Natural killer cell (primary cell): ENCODE results near the gene PAQR5. TPM values are rescaled to one million over a fixed set of nuclear protein-coding genes. Genes with fewer than 3 reads are reported as not detected.

ENCODE experiments used
- ATAC-seq, 3 donors: fragments of 150-1000 bp in 2 of 3; fragments of 200-7000 bp in 1 of 3; cut with Tn5 transposase; 1 replicate in 1 of 3; 2 replicates in 2 of 3; pipeline ENCODE4 v1.10.0; 2021; ENCODE audit warnings: mild to moderate bottlenecking in 2 of 3, moderate library complexity in 2 of 3
- DNase-seq, 2 donors: peaks; one replicate each; pipeline versions ENCODE4 v3.0.0 to v3.0.0-alpha.2; 2013 to 2021; ENCODE audit warnings: mixed read lengths in 1 of 2
- H3K27ac ChIP-seq: one replicate; pipeline ENCODE4 v1.5.1; 2013; ENCODE audit warnings: mild to moderate bottlenecking, low read length
- H3K27me3 ChIP-seq: one replicate; pipeline ENCODE4 v1.6.1; 2013; ENCODE audit warnings: low read length; ENCODE audit not compliant: control insufficient read depth, insufficient read depth
- H3K36me3 ChIP-seq: one replicate; pipeline ENCODE4 v1.6.1; 2013; ENCODE audit warnings: low read length; ENCODE audit not compliant: control insufficient read depth, insufficient read depth
- H3K4me1 ChIP-seq: one replicate; pipeline ENCODE4 v1.6.1; 2013; ENCODE audit warnings: low read length; ENCODE audit not compliant: control insufficient read depth, insufficient read depth
- H3K4me3 ChIP-seq: one replicate; pipeline ENCODE4 v1.5.1; 2013; ENCODE audit warnings: low read length
- H3K9me3 ChIP-seq: one replicate; pipeline ENCODE4 v1.6.1; 2013; ENCODE audit warnings: low read length; ENCODE audit not compliant: control insufficient read depth, insufficient read depth
- H3K27ac Mint-ChIP-seq, 2 donors: one replicate each; pipeline ENCODE4 v1.8.0; 2022; ENCODE audit warnings: mild to moderate bottlenecking in 2 of 2, mixed read lengths in 2 of 2, moderate library complexity in 1 of 2
- H3K27me3 Mint-ChIP-seq, 2 donors: one replicate each; pipeline ENCODE4 v1.8.0; 2022; ENCODE audit warnings: low read depth in 2 of 2, mixed read lengths in 2 of 2
- H3K36me3 Mint-ChIP-seq: one replicate; pipeline ENCODE4 v1.8.0; 2022; ENCODE audit warnings: mixed read lengths
- H3K4me1 Mint-ChIP-seq, 2 donors: one replicate each; pipeline ENCODE4 v1.8.0; 2022; ENCODE audit warnings: mixed read lengths in 2 of 2
- H3K4me3 Mint-ChIP-seq: one replicate; pipeline ENCODE4 v1.8.0; 2022; ENCODE audit warnings: mild to moderate bottlenecking, moderate library complexity, mixed read lengths
- H3K9me3 Mint-ChIP-seq, 2 donors: one replicate each; pipeline ENCODE4 v1.8.0; 2022; ENCODE audit warnings: mixed read lengths in 2 of 2
- WGBS: methylation state at CpG from one replicate; pipeline ENCODE4 v1.1.7; 2013; ENCODE audit warnings: missing lambda C conversion rate; ENCODE audit not compliant: insufficient coverage; 5-methylcytosine and 5-hydroxymethylcytosine counted together
- intact Hi-C: fragments of 100-400 bp; cut with micrococcal nuclease; formaldehyde crosslinking; loops from one replicate; pipeline ENCODE4 v1.14.2; 2022
- total RNA-seq, 4 donors: library from RNA; stranded (reverse); fragments of 120-200 nt in 1 of 4; gene quantifications; one replicate each; pipeline versions ENCODE4 v1.2.3 to v1.2.4, GENCODE V29; 2013 to 2022
- TF ChIP-seq, protein P1 (sequence below): fragments of 200-600 bp; IDR thresholded peaks from one replicate; pipeline ENCODE4 v1.8.0; 2022; ENCODE audit warnings: antibody characterized with exemption

The PAQR5 gene
- total RNA-seq, 3 donors from 2014 or later (not counting 1 experiment from before 2014, with no cell fraction given) = 0.40 to 1.1 (median 0.59) TPM

- H3K4me1 ChIP-seq = no peaks in the 10 kb centered on the region
- H3K27ac ChIP-seq = no peak overlapping the region
- intact Hi-C loops = no loop called here
- ATAC-seq = no peak
- H3K9me3 ChIP-seq = no peaks in the 10 kb centered on the region
- Mint-ChIP-seq H3K9me3 (no peaks in the 10 kb centered on the region), H3K4me3 (no peak overlapping the region), H3K27ac (no peak overlapping the region), H3K4me1 (no peaks in the 10 kb centered on the region), H3K36me3 (no peaks in the 10 kb centered on the region), H3K27me3 (peaks cover 5 to 6% of the 10 kb centered on the region in 2 donors)
- H3K4me3 ChIP-seq = no peak overlapping the region
- no peak for DNase-seq
- TF ChIP-seq, protein P1, sequence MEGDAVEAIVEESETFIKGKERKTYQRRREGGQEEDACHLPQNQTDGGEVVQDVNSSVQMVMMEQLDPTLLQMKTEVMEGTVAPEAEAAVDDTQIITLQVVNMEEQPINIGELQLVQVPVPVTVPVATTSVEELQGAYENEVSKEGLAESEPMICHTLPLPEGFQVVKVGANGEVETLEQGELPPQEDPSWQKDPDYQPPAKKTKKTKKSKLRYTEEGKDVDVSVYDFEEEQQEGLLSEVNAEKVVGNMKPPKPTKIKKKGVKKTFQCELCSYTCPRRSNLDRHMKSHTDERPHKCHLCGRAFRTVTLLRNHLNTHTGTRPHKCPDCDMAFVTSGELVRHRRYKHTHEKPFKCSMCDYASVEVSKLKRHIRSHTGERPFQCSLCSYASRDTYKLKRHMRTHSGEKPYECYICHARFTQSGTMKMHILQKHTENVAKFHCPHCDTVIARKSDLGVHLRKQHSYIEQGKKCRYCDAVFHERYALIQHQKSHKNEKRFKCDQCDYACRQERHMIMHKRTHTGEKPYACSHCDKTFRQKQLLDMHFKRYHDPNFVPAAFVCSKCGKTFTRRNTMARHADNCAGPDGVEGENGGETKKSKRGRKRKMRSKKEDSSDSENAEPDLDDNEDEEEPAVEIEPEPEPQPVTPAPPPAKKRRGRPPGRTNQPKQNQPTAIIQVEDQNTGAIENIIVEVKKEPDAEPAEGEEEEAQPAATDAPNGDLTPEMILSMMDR = no peak
- no peaks in the 10 kb centered on the region for H3K36me3 ChIP-seq
- H3K27me3 ChIP-seq = no peaks in the 10 kb centered on the region
- 83% methylated on average over 10 of the region's 10 CpGs for WGBS
These were observed 5.8 kb upstream of the PAQR5 start for GRCh38 chr15:69292826-69293420.

DNA sequence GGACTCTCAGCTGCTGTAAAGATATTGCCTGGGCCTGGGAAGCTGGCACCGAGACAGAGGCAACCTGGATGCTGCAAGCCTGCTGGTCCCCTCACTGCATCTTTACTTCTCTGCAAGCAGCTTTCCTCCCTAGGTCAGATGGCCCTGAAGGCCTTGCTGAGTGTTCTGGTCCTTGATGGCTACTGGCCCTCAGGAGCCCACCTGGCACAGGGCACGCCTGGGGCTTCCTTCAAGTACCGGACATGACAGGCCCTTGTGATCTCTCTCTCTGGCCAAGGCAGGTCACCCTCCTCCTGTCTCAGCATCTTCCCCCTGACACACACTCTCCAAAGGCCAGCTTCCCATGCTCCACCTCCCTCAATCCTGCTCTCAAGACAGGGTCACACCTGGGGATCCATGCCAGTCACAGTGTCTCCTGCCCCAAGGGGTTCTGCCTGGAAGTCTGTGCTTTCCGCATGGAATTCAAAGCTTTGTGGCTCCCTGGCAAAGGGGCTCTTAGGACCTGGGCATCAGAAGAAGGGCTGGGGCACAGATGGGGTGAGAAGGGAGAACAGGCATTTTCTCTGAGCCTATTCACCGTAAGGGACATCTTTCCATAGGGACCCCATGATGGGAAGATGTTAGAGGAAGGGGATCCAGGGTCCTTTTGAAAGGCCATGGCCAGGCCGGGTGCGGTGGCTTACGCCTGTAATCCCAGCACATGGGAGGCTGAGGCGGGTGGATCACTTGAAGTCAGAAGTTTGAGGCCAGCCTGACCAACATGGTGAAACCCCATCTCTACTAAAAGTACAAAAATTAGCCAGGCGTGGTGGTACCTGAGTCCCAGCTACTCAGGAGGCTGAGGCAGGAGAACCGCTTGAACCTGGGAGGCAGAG is 4.7 kb upstream of the PAQR5 start:
- no peaks in the 10 kb centered on the region for H3K36me3 ChIP-seq
- intact Hi-C loops = no loop called here
- TF ChIP-seq, protein P1 = no peak
- Mint-ChIP-seq H3K9me3 (no peaks in the 10 kb centered on the region), H3K27ac (no peak overlapping the region), H3K36me3 (no peaks in the 10 kb centered on the region), H3K27me3 (peaks cover 5 to 6% of the 10 kb centered on the region in 2 donors), H3K4me3 (no peak overlapping the region), H3K4me1 (no peaks in the 10 kb centered on the region)
- no peaks in the 10 kb centered on the region for H3K4me1 ChIP-seq
- H3K9me3 ChIP-seq = no peaks in the 10 kb centered on the region
- no peak overlapping the region for H3K4me3 ChIP-seq
- H3K27ac ChIP-seq = no peak overlapping the region
- H3K27me3 ChIP-seq = no peaks in the 10 kb centered on the region
- 93% methylated on average over 11 of the region's 11 CpGs for WGBS
- ATAC-seq = no peak
- no peak for DNase-seq

GRCh38 chr15:69296606-69297005 is 2.1 kb upstream of the PAQR5 start:
- Mint-ChIP-seq H3K4me3 (no peak overlapping the region), H3K27ac (no peak overlapping the region), H3K9me3 (no peaks in the 10 kb centered on the region), H3K36me3 (no peaks in the 10 kb centered on the region), H3K27me3 (peaks cover 17 to 22% of the 10 kb centered on the region in 2 donors), H3K4me1 (peaks cover 10% of the 10 kb centered on the region in 2 donors)
- WGBS = 86% methylated on average over 6 of the region's 6 CpGs
- Histone ChIP-seq H3K36me3 (no peaks in the 10 kb centered on the region), H3K27me3 (peaks cover 13% of the 10 kb centered on the region), H3K9me3 (no peaks in the 10 kb centered on the region), H3K4me1 (peaks cover 11% of the 10 kb centered on the region), H3K4me3 (no peak overlapping the region), H3K27ac (no peak overlapping the region)
- intact Hi-C loops = no loop called here
- ATAC-seq = no peak
- no peak for DNase-seq
- TF ChIP-seq, protein P1 = no peak
